D341Med (cell line): ENCODE measurements around the gene UQCR11.

Experiments used
- DNase-seq: peaks from one replicate; pipeline ENCODE4 v3.0.0; 2012; ENCODE audit warnings: low spot score

Gene UQCR11

GRCh38 chr19:1615156-1615765, 10.0 kb upstream of the UQCR11 start:
- DNase-seq, result no peak

GRCh38 chr19:1613808-1614570, 8.7 kb upstream of the UQCR11 start:
- no peak for DNase-seq

DNA sequence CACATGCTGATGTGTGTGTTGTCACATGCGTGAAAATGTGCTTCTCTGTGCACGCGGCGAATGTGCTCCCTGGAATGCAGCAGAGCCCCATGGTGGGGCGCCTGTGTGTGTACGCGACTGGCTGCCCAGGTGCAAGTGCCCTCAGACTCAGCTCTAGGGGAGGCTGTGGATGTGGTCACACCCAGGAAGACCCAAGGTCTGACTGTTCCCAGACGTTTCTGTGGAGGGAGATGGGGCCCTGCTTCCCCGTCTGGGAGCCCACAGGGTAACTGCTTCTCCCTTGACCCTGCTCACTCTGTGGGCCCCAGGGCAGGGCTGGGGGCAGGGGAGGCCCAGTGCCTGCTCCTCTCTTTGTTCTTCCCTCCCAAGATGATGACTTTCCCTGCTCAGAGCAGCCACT, 7.9 kb upstream of the UQCR11 start:
- no peak for DNase-seq

DNA sequence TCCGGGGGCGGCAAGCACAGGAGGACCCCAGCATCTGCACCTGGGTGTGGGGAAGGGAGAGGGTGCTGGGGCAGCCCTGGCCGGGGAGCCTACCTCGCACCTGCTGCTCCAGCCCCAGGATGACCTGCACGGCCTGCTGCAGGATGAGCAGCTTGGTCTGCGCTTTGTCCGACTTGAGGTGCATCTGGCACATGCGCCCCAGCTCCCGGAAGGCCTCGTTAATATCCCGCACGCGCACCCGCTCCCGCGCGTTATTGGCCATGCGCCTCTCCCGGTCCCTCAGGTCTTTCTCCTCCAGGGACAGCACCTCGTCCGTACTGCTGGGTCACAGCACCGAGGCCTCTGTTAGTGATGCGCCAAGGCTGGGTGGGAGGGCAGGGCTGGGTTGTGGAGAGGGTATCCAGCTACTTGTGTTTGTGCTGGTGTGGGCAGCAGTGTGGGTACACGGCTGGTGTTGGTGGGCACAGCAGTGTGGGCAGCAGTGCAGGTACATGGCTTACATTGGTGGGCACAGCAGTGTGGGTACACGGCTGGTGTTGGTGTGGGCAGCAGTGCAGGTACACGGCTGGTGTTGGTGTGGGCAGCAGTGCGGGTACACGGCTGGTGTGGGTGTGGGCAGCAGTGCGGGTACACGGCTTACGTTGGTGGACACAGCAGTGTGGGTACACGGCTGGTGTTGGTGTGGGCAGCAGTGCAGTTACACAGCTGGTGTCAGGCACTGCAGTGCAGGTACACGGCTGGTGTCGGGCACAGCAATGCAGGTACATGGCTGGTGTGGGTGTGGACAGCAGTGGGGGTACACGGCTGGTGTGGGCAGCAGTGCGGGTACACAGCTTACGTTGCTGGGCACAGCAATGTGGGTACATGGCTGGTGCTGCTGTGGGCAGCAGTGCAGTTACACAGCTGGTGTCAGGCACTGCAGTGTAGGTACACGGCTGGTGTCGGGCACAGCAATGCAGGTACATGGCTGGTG, 7.1 kb upstream of the UQCR11 start:
- DNase-seq, result no peak

- no peak for DNase-seq
These were observed 6.1 kb upstream of the UQCR11 start for GRCh38 chr19:1611353-1611752.

- DNase-seq, result no peak
These were observed 5.3 kb upstream of the UQCR11 start for GRCh38 chr19:1610579-1610978.

DNA sequence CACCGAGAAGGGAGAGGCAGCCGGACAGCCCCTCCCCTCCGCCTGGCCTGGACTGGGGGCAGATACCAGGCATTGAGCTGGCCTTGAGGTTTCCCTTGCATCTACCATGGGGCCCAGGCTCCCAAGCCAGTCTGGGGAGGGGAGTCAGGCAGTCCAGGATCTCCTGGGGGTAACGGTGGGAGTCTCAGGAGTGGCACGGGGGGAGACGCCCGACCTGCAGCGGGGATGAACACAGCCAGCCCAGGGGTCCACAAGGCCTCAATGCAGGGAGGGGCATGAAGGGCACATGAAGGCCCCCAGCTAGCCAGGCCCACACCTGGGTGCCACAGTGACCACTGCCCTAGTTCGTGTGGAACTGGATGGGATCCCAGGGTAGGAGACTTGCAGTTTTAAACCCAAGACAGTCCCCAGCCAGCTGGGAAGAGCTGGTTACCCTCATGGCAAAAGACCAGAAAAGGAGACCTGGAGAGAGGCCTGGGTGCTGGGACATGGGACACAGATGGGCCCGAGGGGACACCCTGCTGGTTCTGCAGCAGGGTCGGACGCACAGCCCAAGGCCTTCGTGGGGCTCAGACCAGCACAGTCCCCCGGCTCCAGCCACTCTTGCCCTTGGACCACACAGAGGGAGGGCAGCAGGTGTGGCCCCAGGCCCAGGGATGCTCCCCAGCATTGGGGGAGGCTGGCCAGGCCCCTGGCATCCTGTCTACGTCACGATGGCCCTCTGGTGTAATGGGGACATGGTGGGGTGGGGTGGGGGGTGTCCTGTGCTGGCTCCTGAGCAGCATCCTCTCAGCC, 4.6 kb upstream of the UQCR11 start:
- DNase-seq, result no peak

- DNase-seq, result no peak
These were observed 3.8 kb upstream of the UQCR11 start for GRCh38 chr19:1609103-1609396.

DNA sequence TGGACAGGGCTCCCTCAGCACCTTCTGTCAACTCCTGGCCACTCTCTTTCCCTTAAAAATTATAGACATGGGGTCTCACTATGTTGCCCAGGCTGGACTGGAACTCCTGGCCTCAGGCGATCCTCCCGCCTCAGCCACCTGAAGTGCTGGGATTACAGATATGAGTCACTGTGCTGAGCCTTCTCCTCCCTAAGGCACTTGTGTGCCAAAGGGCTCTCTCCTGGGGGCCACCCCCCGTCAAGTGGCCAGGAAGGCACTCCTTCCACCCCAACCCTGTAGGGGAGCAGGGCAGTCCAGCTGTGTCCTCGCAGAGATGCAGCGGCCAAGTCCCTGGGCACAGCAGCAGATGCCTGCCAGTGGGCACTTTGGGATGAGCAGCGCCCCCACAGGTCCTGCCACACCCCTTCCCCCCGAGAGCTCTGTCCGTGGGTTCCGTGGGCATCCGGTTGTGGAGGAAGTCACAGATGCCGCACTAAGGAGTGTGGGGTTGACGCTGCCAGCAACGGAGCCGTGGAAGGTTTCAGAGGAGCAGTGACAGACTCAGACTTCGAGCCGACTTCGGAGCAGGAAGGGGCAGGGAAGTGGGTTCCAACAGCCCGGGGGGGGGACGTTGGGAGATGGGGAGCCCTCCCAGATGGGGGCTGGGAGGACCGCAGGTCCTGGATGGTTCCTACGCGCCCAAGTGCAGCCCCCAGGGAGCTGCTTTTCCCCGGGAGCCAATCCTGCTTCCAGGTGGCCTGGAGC, 3.3 kb upstream of the UQCR11 start:
- DNase-seq, result no peak

- no peak for DNase-seq
These were observed 933 bp upstream of the UQCR11 start for GRCh38 chr19:1606138-1606651.

GRCh38 chr19:1602091-1602707, 3.1 kb downstream of the UQCR11 start:
- DNase-seq, result peak; percentile 30

DNA sequence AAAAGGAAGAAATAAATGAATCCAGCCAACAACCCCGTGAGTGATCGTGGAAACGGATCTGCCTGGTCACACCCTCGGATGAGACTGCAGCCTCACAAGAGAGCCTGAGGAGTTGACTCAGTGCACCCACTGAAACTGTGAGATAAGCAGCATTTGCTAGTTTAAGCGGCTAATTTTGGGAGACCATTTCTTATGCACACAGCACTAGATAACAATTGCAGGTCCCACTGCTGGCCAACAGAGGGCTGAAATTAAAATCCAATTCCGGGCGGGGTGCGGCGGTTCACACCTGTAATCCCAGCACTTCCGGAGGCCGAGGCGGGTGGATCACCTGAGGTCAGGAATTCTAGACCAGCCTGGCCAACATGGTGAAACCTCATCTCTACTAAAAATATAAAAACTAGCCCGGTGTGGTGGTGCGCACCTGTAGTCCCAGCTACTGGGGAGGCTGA, 3.6 kb downstream of the UQCR11 start:
- DNase-seq, result no peak

GRCh38 chr19:1599460-1599846, 5.8 kb downstream of the UQCR11 start:
- DNase-seq, result no peak

DNA sequence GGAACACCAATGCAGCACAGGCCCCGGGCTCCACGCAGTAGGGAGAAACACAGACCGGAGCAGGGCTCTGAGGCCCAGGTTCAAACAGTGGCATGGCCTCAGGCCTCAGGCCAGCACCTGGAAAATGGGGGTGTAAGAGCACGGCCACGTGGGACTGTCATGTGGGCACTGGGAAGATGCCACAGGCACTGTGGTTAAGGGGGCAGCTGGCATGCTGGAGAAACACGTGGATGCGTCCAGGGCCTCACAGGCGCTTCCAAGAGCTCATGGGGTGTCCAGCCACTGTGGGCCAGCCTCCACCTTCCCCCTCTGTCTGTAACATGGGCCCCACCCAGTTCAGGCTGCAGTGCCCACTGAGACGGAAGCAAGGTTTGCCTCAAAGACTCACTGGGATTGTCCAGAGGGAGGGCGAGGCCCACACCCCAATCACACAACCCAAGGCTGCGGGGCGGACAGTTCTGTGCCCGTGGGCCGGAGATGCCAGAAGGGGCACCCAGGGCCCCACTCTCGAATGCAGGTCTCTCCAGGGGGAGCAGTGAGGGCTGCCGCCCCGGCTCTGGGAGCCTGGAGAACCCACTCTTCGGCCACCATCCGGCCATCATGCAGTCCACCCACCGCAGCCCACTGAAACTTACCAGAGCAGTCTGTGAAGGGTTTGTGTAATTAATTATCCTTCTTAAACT, 6.3 kb downstream of the UQCR11 start:
- DNase-seq, result no peak

GRCh38 chr19:1593501-1593772, 11.8 kb downstream of the UQCR11 start:
- DNase-seq, result no peak

DNA sequence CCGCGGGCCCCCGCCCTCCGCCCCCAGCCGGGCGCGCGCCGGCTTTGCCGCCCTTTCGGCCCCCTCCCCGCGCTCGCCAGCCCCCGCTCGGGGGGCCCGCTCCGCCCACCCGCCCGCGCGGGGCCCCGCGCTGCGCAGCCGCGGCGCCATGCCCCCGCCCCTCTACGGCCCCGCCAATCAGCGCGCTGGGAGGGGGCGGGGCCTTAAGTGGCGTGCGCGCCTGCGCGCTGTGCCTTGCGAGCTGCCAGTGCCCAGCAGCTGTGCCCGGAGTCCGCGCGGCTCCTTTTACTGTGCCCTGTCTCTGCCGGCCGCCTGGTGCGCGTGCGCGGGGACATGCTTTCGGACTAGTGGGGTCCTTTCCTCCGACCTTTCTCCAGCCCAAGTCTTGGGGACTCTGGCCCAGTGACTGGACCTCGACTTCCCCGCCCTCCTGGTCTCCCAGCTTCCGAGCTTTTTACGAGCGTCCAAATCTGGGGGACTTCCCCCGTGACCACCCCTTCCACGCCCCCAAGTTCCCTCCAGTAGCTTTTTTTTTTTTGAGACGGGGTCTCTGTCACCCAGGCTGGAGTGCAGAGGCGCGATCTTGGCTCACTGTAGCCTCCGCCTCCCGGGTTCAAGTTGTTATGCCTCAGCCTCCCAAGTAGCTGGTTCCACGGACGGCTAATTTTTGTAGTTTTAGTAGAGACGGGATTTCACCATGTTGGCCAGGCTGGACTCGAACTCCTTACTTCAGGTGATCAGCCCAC, 12.3 kb downstream of the UQCR11 start, which contains the start of gene MBD3:
Gene MBD3, minus strand, starts transcription at position 111 of the 746 bp plus-strand sequence. CDS start 234 bp downstream, outside the sequence.
- DNase-seq, result peak; percentile 100

DNA sequence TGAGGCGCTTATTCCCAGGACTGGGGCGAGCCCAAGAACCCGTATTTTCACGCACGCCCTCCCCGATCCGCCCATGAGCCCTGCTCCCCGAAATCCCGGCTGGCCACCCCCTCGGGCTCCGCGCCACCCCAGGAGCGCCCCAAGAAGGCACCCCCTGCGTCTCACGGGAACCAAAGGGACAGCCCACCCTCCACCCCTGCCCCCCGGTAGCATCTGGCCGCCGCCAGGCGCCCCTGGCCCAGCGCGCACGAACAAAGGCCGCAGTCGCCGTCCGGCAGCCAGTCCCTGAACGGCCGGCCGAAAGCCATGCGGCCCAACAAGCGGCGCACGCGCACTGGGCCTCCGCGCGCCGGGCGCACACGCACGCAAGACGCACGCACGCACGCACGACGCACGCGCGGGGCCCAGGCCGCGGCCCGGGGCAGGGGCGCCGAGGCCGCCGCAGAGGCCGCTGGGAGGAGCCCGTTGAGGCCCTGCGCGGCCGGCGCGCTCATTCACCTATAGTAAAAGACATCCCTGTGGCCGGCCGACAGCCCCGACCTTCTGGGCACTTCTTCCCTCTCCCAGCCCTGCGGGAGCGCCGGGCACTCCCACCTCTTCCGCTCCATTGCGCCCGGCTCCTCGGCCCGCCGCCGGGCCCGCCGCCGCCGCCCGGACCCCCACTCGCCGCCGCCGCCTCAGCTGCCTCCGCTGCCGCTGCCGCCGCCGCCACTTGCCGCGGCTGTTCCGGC, 13.1 kb downstream of the UQCR11 start:
- peak; percentile 97 for DNase-seq

DNA sequence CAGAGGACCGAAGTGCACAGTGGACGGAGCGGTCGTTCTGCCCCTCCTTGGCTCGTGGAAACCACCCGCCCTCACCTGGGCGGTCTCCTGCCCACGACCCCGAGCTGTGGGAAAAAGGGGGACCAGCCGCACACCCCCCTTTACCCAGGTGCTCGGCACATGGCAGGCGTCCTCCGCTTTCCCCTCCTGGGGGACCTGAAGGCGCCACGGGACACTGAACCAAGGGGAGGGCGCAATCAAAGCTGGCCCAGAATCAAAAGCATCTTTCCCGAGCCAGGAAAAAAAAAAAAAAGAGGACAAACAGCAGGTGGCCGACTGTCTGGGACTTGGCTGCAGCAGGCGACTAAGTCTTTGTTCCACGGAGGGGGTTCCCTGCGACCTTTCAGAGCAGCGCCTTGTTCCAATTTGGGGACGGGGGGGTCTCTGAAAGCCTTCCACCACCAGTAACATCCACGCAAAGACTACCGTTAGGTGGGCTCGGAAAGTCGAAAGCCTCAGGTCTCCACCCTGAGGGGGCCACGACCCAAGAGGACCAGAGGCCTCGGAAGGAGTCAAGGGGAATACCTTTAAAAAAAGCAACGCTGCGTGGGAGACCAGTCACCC, 13.7 kb downstream of the UQCR11 start:
- DNase-seq, result peak; percentile 67
